CD4-positive, alpha-beta memory T cell (primary cell): ENCODE results near the gene DDX52. TPM values are rescaled to one million over a fixed set of nuclear protein-coding genes. Genes with fewer than 3 reads are reported as not detected.

Experiments used
- CTCF ChIA-PET: fragments of 350-600 bp; sonication (Branson Sonifier 250); formaldehyde crosslinking; loops from one replicate; lab custom pipeline; 2021; ENCODE audit warnings: inconsistent platforms; ENCODE audit not compliant: partially characterized antibody; lab: Charles Lee
- POLR2A ChIA-PET: fragments of 350-600 bp; sonication (Branson Sonifier 250); formaldehyde crosslinking; loops from one replicate; lab custom pipeline; 2021; ENCODE audit not compliant: partially characterized antibody; lab: Charles Lee
- DNase-seq, 5 donors: peaks; one replicate each; pipeline versions ENCODE4 v3.0.0 to v3.0.0-alpha.2; 2020 to 2022; ENCODE audit warnings: mixed read lengths in 1 of 5
- H3K27ac ChIP-seq: one replicate; pipeline ENCODE4 v1.7.0; 2013; ENCODE audit warnings: low read depth, low read length
- H3K27me3 ChIP-seq: 2 replicates; pipeline ENCODE4 v1.7.0; 2013; ENCODE audit warnings: mild to moderate bottlenecking, low read length, moderate library complexity; ENCODE audit not compliant: insufficient read depth
- H3K36me3 ChIP-seq: 2 replicates; pipeline ENCODE4 v1.7.0; 2013; ENCODE audit warnings: mild to moderate bottlenecking, low read length, moderate library complexity; ENCODE audit not compliant: insufficient read depth
- H3K4me1 ChIP-seq: 2 replicates; pipeline ENCODE4 v1.7.0; 2013; ENCODE audit warnings: mild to moderate bottlenecking, low read length, moderate library complexity; ENCODE audit not compliant: insufficient read depth
- H3K4me3 ChIP-seq, 2 donors: one replicate each; pipeline ENCODE4 v1.7.0; 2013; ENCODE audit warnings: low read length in 2 of 2, mild to moderate bottlenecking in 1 of 2
- H3K9me3 ChIP-seq, 2 donors: one replicate each; pipeline ENCODE4 v1.7.0; 2013; ENCODE audit warnings: low read length in 2 of 2, control low read depth in 1 of 2; ENCODE audit not compliant: control insufficient read depth in 1 of 2
- H3K27ac Mint-ChIP-seq, 7 donors: one replicate each; pipeline ENCODE4 v1.8.0; 2020 to 2021; ENCODE audit warnings: mixed read lengths in 7 of 7, mild to moderate bottlenecking in 6 of 7, inconsistent platforms in 3 of 7, moderate library complexity in 3 of 7
- H3K27me3 Mint-ChIP-seq, 2 donors: one replicate each; pipeline ENCODE4 v1.8.0; 2020 to 2021; ENCODE audit warnings: mixed read lengths in 2 of 2
- H3K36me3 Mint-ChIP-seq, 2 donors: one replicate each; pipeline ENCODE4 v1.8.0; 2020 to 2021; ENCODE audit warnings: mixed read lengths in 2 of 2, inconsistent platforms in 1 of 2, mild to moderate bottlenecking in 1 of 2
- H3K4me1 Mint-ChIP-seq, 4 donors: one replicate each; pipeline ENCODE4 v1.8.0; 2020 to 2021; ENCODE audit warnings: mixed read lengths in 4 of 4, mild to moderate bottlenecking in 1 of 4
- H3K4me3 Mint-ChIP-seq, 8 donors: one replicate each; pipeline ENCODE4 v1.8.0; 2020 to 2021; ENCODE audit warnings: mixed read lengths in 8 of 8, mild to moderate bottlenecking in 7 of 8, moderate library complexity in 6 of 8, inconsistent platforms in 3 of 8
- H3K9me3 Mint-ChIP-seq, 8 donors: one replicate each; pipeline ENCODE4 v1.8.0; 2020 to 2021; ENCODE audit warnings: mixed read lengths in 8 of 8, mild to moderate bottlenecking in 5 of 8, inconsistent platforms in 3 of 8, moderate library complexity in 1 of 8
- intact Hi-C: fragments of 100-400 bp; cut with micrococcal nuclease; formaldehyde crosslinking; loops from one replicate; pipeline ENCODE4 v1.15.1; 2023
- polyA plus RNA-seq, 2 donors: library from polyadenylated mRNA; unstranded; fragments of 300-500 nt; fragmentation: Illumina TruSeq; gene quantifications; one replicate each; pipeline ENCODE4 v1.2.3, GENCODE V29; 2021
- total RNA-seq, 2 experiments: library from RNA; stranded (reverse); gene quantifications; one replicate each; pipeline ENCODE4 v1.2.3, GENCODE V29; 2021

DDX52 gene
- total and polyA plus RNA-seq, 4 experiments from 2014 or later: 10.9 to 26.5 (median 20.9) TPM

GRCh38 chr17:37608351-37609169 lies 34.7 kb downstream of the DDX52 start:
- Histone ChIP-seq H3K36me3 (no peaks in the 10 kb centered on the region), H3K27ac (peak overlapping the region; percentile 81), H3K27me3 (no peaks in the 10 kb centered on the region), H3K4me3 (peak overlapping the region; percentile 12 to 85), H3K9me3 (no peaks in the 10 kb centered on the region), H3K4me1 (peaks cover 46% of the 10 kb centered on the region)
- Mint-ChIP-seq H3K4me3 (peak overlapping the region; percentile 81 to 95 (median 92)), H3K4me1 (peaks cover 27 to 61% (median 40%) of the 10 kb centered on the region in 4 donors), H3K27me3 (no peaks in the 10 kb centered on the region), H3K36me3 (peaks cover 6 to 34% of the 10 kb centered on the region in 2 donors), H3K27ac (peak overlapping the region; percentile 85 to 94 (median 90)), H3K9me3 (no peaks in the 10 kb centered on the region)
- ChIA-PET POLR2A (interaction anchor here (0.5 to 2.5 kb wide), 17 partner anchors 8 to 1007 kb away, joined by 3 to 13 read pairs (median 3); partner anchors contain the start of genes DDX52, DUSP14 and MRM1), CTCF (interaction anchor here (1.0 to 2.7 kb wide), 13 partner anchors 9 to 1005 kb away, joined by 3 to 9 read pairs (median 4); no protein-coding TSS in a partner anchor)
- DNase-seq: peak in 3 of 5 donors; percentile 12 to 51 (median 16)
- intact Hi-C loops: loop anchor here (1.0 to 10.0 kb wide), 5 partner anchors 35 to 1064 kb away; partner anchors contain the start of genes DDX52, DUSP14 and GGNBP2

GRCh38 chr17:37607637-37608331 lies 35.5 kb downstream of the DDX52 start:
- Mint-ChIP-seq H3K4me3 (peak overlapping the region; percentile 81 to 95 (median 92)), H3K9me3 (no peaks in the 10 kb centered on the region), H3K4me1 (peaks cover 30 to 68% (median 45%) of the 10 kb centered on the region in 4 donors), H3K27ac (peak overlapping the region; percentile 85 to 94 (median 90)), H3K27me3 (no peaks in the 10 kb centered on the region), H3K36me3 (peaks cover 6 to 31% of the 10 kb centered on the region in 2 donors)
- Histone ChIP-seq H3K27me3 (no peaks in the 10 kb centered on the region), H3K4me3 (peak overlapping the region; percentile 34 to 85), H3K9me3 (no peaks in the 10 kb centered on the region), H3K36me3 (no peaks in the 10 kb centered on the region), H3K4me1 (peaks cover 54% of the 10 kb centered on the region), H3K27ac (peak overlapping the region; percentile 81)
- CTCF ChIA-PET: interaction anchor here (1.2 to 2.7 kb wide), 2 partner anchors 11 to 12 kb away, joined by 5 to 9 read pairs; no protein-coding TSS in a partner anchor
- intact Hi-C loops: loop anchor here (2.0 to 10.0 kb wide), 4 partner anchors 17 to 1063 kb away; partner anchors contain the start of genes DUSP14 and GGNBP2
- DNase-seq: peak; percentile 58 to 70 (median 66)
- POLR2A ChIA-PET: interaction anchor here (0.9 to 2.5 kb wide), 6 partner anchors 7 to 118 kb away, joined by 3 to 13 read pairs (median 6); partner anchors contain the start of gene DUSP14

GRCh38 chr17:37605813-37606505 lies 37.3 kb downstream of the DDX52 start:
- H3K9me3 ChIP-seq: no peaks in the 10 kb centered on the region
- H3K4me3 ChIP-seq: peak overlapping the region in 1 of 2 donors; percentile 23
- peak overlapping the region; percentile 73 to 95 (median 84) for H3K4me3 Mint-ChIP-seq
- peak overlapping the region; percentile 85 to 94 (median 90) for H3K27ac Mint-ChIP-seq
- POLR2A ChIA-PET: interaction anchor here (0.9 to 1.6 kb wide), 5 partner anchors 9 to 247 kb away, joined by 3 to 5 read pairs (median 3); partner anchors contain the start of gene DUSP14
- no peaks in the 10 kb centered on the region for H3K27me3 Mint-ChIP-seq
- H3K4me1 Mint-ChIP-seq: peaks cover 35 to 76% (median 52%) of the 10 kb centered on the region in 4 donors
- intact Hi-C loops: loop anchor here (2.0 to 10.0 kb wide), 3 partner anchors 15 to 1061 kb away; partner anchors contain the start of gene GGNBP2
- CTCF ChIA-PET: interaction anchor here (0.6 to 1.7 kb wide), 3 partner anchors 11 to 61 kb away, joined by 3 read pairs; no protein-coding TSS in a partner anchor
- H3K9me3 Mint-ChIP-seq: no peaks in the 10 kb centered on the region
- H3K4me1 ChIP-seq: peaks cover 63% of the 10 kb centered on the region
- H3K27me3 ChIP-seq: no peaks in the 10 kb centered on the region
- H3K36me3 ChIP-seq: no peaks in the 10 kb centered on the region
- DNase-seq: peak; percentile 56 to 72 (median 67)
- peaks cover 6 to 35% of the 10 kb centered on the region in 2 donors for H3K36me3 Mint-ChIP-seq
- peak overlapping the region; percentile 81 for H3K27ac ChIP-seq

GRCh38 chr17:37605081-37605480 lies 38.2 kb downstream of the DDX52 start:
- no peaks in the 10 kb centered on the region for H3K27me3 ChIP-seq
- peak overlapping the region; percentile 81 for H3K27ac ChIP-seq
- Mint-ChIP-seq H3K27me3 (no peaks in the 10 kb centered on the region), H3K36me3 (peaks cover 13 to 43% of the 10 kb centered on the region in 2 donors), H3K4me3 (peak overlapping the region; percentile 65 to 95 (median 82)), H3K27ac (peak overlapping the region; percentile 77 to 94 (median 90)), H3K4me1 (peaks cover 41 to 85% (median 57%) of the 10 kb centered on the region in 4 donors), H3K9me3 (no peaks in the 10 kb centered on the region)
- peak overlapping the region in 1 of 2 donors; percentile 23 for H3K4me3 ChIP-seq
- peaks cover 6% of the 10 kb centered on the region for H3K36me3 ChIP-seq
- CTCF ChIA-PET: interaction anchor here (1.2 to 1.7 kb wide), 3 partner anchors 10 to 51 kb away, joined by 3 to 5 read pairs (median 3); no protein-coding TSS in a partner anchor
- no peak for DNase-seq
- H3K4me1 ChIP-seq: peaks cover 63% of the 10 kb centered on the region
- POLR2A ChIA-PET: interaction anchor here (0.6 to 2.3 kb wide), 6 partner anchors 10 to 116 kb away, joined by 3 to 6 read pairs (median 4); partner anchors contain the start of gene DUSP14
- intact Hi-C loops: loop anchor here (10.0 kb wide), 2 partner anchors 250 to 1060 kb away; partner anchors contain the start of gene GGNBP2
- H3K9me3 ChIP-seq: no peaks in the 10 kb centered on the region

GRCh38 chr17:37604556-37604955 lies 38.7 kb downstream of the DDX52 start:
- peaks cover 58% of the 10 kb centered on the region for H3K4me1 ChIP-seq
- H3K27ac ChIP-seq: peak overlapping the region; percentile 81
- Mint-ChIP-seq H3K4me1 (peaks cover 38 to 86% (median 58%) of the 10 kb centered on the region in 4 donors), H3K27me3 (no peaks in the 10 kb centered on the region), H3K36me3 (peaks cover 13 to 45% of the 10 kb centered on the region in 2 donors), H3K4me3 (peak overlapping the region; percentile 65 to 95 (median 82)), H3K9me3 (no peaks in the 10 kb centered on the region), H3K27ac (peak overlapping the region; percentile 77 to 94 (median 90))
- intact Hi-C loops: loop anchor here (10.0 kb wide), 2 partner anchors 250 to 1060 kb away; partner anchors contain the start of gene GGNBP2
- H3K36me3 ChIP-seq: peaks cover 10% of the 10 kb centered on the region
- H3K4me3 ChIP-seq: peak overlapping the region in 1 of 2 donors; percentile 9
- H3K27me3 ChIP-seq: no peaks in the 10 kb centered on the region
- ChIA-PET CTCF (interaction anchor here (0.6 to 1.7 kb wide), 6 partner anchors 10 to 93 kb away, joined by 3 to 5 read pairs (median 3); no protein-coding TSS in a partner anchor), POLR2A (interaction anchor here (0.6 to 2.3 kb wide), 5 partner anchors 10 to 61 kb away, joined by 3 to 6 read pairs (median 3); no protein-coding TSS in a partner anchor)
- DNase-seq: no peak
- H3K9me3 ChIP-seq: no peaks in the 10 kb centered on the region

GRCh38 chr17:37598145-37598544 lies 45.1 kb downstream of the DDX52 start:
- Mint-ChIP-seq H3K4me1 (peaks cover 43 to 73% (median 56%) of the 10 kb centered on the region in 4 donors), H3K9me3 (no peaks in the 10 kb centered on the region), H3K4me3 (peak overlapping the region in 1 of 8 donors; percentile 50), H3K27ac (peak overlapping the region in 5 of 7 donors; percentile 36 to 79 (median 60)), H3K27me3 (no peaks in the 10 kb centered on the region), H3K36me3 (peaks cover 46 to 74% of the 10 kb centered on the region in 2 donors)
- no peak overlapping the region for H3K27ac ChIP-seq
- DNase-seq: no peak
- H3K4me3 ChIP-seq: no peak overlapping the region
- POLR2A ChIA-PET: no interaction called here
- peaks cover 45% of the 10 kb centered on the region for H3K36me3 ChIP-seq
- CTCF ChIA-PET: no interaction called here
- H3K9me3 ChIP-seq: no peaks in the 10 kb centered on the region
- intact Hi-C loops: no loop called here
- H3K4me1 ChIP-seq: peaks cover 27% of the 10 kb centered on the region
- H3K27me3 ChIP-seq: no peaks in the 10 kb centered on the region
